Skin of body (tissue), 3 donors: ENCODE measurements around the gene SMIM1. TPM values are rescaled to one million over a fixed set of nuclear protein-coding genes. Genes with fewer than 3 reads are reported as not detected.

Source experiments
- DNase-seq: peaks from one replicate; lab custom pipeline; 2025; lab: John Stamatoyannopoulos, UW
- small RNA-seq: library from RNA; depleted of rRNA; stranded (forward); fragments of <200 nt; gene quantifications from one replicate; pipeline ENCODE3, GENCODE V24; 2014; ENCODE audit warnings: low replicate concordance
- total RNA-seq: library from RNA; depleted of rRNA; stranded (reverse); fragments of >200 nt; gene quantifications from one replicate; pipeline ENCODE4 v1.2.3, GENCODE V29; 2014

The SMIM1 gene
- total RNA-seq, 1 donor from 2014 or later: 2.5 TPM

DNA sequence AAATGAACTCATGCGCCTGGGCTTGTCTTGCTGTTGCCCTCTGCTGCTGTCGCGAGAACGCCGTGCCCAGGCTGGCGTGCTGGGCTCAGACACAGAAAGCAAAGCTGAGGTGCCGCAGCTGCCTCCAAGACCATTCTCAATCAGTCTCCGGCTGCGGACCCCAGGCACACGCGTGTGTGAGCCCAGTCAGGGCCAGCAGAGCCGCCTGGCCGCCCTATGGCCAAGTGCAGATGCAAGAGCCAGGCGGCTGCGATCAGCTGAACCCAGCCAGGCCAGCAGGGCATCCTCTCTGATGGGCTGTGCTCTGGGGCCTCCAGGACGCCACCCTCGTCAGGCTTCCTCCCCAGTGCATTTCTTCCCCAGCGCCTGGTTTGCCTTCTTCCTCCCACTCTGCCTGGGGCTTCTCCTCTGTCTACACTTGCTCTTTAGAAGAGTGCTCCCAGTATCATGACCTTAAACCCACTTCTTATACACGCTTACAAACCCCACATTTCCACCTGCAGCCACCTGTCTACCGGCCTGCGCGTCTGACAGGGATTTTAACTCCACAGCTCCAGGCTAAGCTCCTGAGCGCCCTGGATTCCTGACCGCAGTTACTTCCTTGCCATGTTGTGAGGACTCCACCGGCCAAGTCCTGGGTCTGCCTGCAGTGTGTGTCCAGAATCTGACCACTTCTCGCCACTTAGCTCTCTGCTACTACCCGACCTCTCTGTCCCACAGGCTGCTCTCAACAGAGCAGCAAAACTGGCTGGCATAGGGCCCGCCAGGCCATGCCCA, 45.5 kb downstream of the SMIM1 start:
- DNase-seq: no peak

- DNase-seq: peak; percentile 62
Measured at GRCh38 chr1:3819771-3820200, 47.2 kb downstream of the SMIM1 start.

DNA sequence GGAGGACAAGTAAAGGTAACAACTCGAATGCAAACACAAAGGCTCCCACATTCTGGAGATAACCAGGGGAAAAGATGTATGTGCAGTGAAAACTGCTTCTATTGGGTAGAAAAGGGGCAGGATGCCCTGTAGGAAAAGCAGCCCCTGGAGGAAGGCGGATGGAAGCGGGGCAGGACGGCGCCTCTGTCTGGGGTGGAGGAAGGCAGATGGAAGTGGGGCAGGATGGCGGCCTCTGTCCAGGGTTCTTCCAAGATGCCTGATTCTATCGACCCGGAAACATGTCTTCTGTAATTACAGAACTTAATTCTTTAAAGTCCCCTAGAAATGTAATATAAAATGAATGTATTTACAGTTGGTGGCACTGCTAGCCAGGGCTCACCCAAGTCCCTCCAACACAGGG, 47.8 kb downstream of the SMIM1 start:
- DNase-seq: no peak

DNA sequence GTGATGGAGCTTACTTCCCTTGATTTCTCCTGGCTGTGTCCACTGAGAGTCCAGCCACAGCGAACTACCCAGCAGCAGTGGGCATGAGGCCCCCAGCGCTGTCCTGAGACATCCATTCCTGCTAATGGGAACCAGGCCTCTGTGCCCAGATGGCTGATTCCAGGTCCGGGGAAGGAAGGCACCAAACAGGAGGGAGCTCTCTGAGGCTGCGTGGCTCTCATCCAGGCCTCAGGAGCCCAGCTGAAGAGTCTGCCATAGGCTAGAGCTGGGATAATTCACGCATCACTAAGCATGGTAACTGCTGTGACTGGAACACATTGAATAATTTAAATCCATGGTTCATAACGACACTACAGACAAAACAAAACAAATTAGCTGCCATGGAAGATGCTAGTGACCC, 48.5 kb downstream of the SMIM1 start:
- DNase-seq: peak; percentile 17

GRCh38 chr1:3821447-3821846, 48.9 kb downstream of the SMIM1 start:
- no peak for DNase-seq

GRCh38 chr1:3821908-3822307, 49.4 kb downstream of the SMIM1 start:
- DNase-seq: no peak

GRCh38 chr1:3822421-3822820, 49.9 kb downstream of the SMIM1 start:
- no peak for DNase-seq

- no peak for DNase-seq
Measured at GRCh38 chr1:3824650-3825049, 52.1 kb downstream of the SMIM1 start.

DNA sequence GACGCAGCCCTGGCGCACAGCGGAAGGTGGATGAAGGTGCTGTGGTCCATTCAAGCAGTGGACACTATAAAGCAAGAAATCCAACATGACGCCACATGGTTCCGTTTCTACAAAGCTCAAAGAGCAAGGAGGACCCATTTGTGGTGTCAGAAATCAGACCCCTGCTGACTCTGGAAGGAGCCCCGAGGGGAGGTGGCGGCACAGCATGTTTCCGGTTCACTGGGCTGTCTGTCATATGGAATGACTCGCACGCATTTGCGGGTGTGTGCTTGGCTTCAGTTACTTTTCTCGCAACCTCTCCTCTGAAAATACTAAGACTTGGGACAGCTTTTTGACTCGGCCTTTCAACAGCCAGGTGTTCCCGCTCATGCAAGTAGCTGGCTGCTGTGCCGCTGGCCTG, 52.8 kb downstream of the SMIM1 start:
- no peak for DNase-seq

Small RNAs within 50 kb of the gene (small RNA-seq; reads per million reads assigned to genes)
- gene RF02197 (not detected), gene RN7SL574P (not detected)

Other genes with a start within 250 kb of the SMIM1 start
- 62.5 TPM for gene MEGF6, start 161.2 kb upstream of the SMIM1 start, total RNA-seq
- 16.5 TPM for gene TPRG1L, start 147.7 kb upstream of the SMIM1 start, total RNA-seq
- 12.2 TPM for gene WRAP73, start 122.6 kb upstream of the SMIM1 start, total RNA-seq
- gene TP73, start 120.2 kb upstream of the SMIM1 start, total RNA-seq: 2.1 TPM
- not detected for gene CCDC27, start 20.3 kb upstream of the SMIM1 start, total RNA-seq
- 24.4 TPM for gene LRRC47, start 23.7 kb downstream of the SMIM1 start, total RNA-seq
- gene CEP104, start 84.5 kb downstream of the SMIM1 start, total RNA-seq: 30.7 TPM
- gene DFFB, start 84.7 kb downstream of the SMIM1 start, total RNA-seq: 4.1 TPM
- gene C1orf174, start 127.5 kb downstream of the SMIM1 start, total RNA-seq: 15.4 TPM